ENCODE measurements around the gene OTOGL.

OTOGL gene, protein sequence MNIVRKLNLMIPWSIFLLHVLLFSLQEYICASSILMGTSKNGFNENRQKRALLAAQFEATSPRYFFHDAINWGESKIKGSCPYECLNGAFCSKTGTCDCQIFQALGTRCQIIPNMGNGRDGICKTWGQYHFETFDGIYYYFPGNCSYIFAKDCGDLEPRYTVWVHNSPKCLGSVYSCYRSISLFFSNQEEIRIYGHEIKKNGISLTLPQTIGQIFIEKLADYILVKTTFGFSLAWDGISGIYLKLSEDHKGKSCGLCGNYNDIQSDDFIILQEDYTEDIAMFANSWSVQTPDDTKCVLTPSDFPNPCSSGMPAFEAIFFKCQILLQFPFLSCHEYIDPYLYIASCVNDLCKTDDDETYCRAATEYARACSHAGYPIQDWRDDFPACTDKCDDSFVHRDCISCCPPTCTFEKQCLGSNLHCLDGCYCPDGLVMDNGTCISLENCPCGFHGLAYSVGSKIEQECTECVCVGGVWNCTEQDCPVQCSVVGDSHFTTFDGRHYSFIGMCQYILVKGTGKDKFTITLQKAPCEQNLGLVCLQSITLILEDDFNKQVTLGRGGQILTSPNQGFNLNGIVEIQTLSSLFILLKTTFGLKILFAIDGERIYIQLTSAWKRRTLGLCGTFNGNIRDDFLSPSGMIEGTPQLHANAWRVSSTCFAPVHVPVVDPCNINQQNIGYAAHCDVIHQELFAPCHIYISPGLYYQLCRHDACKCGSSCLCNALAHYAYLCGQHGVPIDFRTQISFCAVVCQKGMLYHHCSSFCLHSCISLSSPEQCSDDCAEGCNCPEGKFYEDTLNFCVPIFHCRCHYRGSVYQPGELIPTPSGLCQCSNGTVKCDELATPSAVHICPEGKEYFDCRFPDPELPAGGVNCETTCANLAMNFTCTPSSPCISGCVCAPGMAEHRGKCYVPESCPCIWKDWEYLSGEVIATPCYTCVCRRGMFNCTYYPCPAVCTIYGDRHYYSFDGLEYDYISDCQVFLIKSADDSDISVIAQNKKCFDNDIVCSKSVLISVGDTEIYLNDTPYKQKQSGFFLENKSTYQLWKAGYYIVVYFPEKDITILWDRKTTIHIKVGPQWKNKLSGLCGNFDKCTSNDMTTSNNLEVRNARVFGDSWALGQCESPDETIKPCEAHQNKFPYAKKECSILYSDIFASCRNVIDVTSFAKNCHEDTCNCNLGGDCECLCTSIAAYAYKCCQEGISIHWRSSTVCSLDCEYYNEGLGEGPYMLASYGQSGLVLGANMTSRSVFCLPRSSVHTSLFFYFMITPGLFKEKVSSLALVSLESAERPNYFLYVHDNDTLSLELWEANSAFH (N-terminal part only)

DNA sequence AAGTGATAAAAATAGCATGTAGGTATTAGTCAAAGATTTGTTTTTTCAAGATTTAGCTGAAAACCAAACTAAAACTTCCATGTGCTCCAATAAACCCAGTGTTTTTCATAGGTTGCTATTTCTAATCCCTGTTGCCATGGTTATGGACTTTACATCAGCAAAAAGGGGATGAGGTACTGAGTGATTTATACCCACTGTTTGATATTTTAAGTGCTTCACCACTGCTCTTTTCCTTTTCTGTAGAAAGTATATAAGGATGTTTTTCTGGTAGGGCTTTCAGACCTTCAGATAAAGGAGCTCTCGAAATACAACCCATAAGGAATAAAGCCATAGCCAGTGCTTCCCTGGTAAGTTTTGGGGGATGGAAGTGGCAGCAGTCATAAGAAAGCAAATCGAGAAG is at the start of gene OTOGL:
Gene OTOGL (plus strand): TSS at position 279 of the 400 bp plus-strand sequence. CDS start 109,895 bp downstream, outside the sequence.
- DNase-seq (ENCODE audit: low read depth in 3 of 3) = no peak

DNA sequence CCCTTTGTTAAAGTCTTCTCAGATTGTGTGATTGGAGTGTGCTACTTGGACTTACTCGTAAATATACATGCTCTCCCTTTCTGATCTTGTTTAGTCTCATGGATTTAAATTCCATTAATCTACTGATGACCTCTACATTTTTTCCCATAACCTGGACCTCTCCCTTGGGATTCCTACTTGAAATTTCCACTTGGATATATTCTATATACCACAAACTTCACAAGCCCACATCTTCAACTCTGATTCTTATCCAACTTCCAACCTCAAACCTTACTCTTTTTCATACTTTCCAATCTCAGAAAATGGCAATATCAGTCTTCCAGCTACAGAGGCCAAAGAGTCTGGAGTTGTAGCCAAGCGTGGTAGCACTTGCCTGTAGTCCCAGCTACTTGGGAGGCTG is 49.1 kb upstream of the OTOGL start:
- DNase-seq (ENCODE audit: low read depth in 3 of 3) = no peak

DNA sequence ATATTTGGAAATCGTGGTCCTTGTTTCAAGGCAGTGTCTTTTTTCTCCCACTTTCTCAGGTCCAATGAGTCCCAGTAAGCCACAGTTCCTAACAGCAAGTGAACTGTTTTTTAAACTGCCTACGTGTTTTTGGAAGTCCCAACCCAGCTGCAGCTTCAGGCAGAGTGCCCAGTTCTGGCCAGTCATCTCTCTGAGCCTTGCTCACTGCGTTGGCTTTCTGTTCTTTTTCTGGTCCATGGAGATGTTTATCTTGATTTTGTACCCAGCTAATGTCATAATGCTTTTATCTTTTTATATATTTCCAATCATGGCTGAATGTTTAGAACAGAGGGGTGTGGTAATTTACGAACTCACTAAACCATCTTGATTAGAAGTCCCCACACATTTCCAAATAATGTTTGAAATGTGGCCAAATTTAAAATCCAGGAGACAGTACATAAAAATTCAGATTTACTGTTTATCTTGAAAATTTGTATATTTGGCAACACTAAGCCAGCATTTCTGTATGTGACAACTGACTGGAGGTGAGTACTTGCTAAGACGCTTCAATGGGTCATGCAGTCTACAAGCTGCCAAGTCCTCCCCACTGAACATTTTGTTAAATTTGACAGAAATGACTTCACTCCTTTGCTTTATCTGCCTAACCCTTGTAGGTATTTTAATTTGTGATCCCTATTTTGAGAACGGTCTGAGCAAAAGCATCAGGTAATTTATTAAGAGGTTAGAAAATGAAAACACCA is 46.1 kb upstream of the OTOGL start:
- no peak for DNase-seq (ENCODE audit: low read depth in 3 of 3)

DNA sequence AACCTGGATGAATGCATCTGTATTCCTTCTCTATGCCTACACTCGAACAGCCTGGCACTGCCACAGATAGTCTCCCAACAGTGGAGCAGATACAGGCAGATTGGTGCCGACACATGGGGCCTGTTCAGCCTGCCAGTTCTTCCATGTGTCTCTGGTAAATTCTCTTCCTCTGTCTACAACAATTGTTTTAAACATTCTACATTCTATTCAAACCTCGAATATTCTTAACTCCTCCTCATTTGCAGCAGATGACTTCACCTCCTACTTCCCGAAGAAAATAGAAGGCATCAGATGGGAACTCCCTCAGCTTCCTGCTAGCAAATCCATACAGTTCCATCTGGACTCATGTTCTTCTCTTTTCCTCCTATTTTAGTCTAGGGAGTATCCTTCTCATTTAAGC is 43.1 kb upstream of the OTOGL start:
- DNase-seq (ENCODE audit: low read depth in 3 of 3) = no peak

DNA sequence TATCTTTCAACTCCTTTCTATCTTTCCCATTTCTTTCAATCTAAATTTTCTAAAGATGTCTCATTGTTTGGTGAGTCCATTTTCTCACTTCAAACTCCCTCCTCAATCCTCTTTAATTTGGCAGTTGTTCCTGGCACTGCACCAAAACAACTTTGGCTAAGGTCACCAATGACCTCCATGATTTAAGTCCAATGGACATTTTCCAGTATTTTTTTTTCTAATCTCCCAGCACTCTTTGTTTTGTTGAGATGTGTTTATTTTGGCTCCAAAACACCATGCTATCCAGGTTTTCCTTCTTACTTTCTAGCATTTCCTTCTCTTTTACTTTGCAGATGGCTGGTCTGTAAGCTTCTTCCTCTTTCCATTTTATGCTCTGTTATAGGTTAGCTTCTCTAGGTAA is 42.5 kb upstream of the OTOGL start:
- DNase-seq (ENCODE audit: low read depth in 3 of 3) = no peak

DNA sequence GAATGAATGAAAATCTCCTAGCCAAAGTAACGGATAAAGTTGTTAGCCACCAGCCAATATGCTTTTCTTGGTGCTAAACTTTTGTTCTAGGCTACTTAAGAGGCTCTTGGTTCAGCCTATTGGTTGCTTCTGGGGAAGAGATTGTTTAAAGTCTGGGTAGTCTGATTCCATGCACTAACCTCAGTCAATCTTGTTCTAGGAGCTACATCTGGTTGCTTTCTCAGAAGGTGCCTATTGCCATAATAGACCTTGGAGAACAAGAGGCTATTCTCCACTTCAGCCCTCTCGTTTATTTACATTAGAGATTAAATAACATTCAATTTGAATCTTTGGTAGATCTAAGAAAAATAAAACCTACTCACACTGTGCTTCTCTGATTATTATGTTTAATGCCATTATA is 40.8 kb upstream of the OTOGL start:
- DNase-seq (ENCODE audit: low read depth in 3 of 3) = no peak

DNA sequence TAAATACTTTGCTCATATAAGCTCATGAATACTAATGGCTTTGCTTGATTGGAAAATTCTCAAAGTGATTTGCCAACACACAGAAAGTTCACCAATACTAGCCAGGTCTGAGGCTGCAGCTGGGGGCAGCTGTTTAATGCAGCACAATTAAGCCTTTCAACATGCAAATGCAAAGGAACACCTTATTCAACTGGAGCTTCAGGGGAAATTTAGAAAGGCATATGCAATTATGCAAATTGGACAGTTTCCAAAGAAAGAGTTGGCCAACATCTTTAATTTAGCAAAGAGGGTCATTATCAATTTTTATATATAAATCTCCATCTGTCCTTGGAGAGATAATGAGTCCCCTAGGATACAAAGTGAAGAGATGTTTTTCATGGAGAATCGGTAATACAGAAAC is 40.2 kb upstream of the OTOGL start:
- no peak for DNase-seq (ENCODE audit: low read depth in 3 of 3)

DNA sequence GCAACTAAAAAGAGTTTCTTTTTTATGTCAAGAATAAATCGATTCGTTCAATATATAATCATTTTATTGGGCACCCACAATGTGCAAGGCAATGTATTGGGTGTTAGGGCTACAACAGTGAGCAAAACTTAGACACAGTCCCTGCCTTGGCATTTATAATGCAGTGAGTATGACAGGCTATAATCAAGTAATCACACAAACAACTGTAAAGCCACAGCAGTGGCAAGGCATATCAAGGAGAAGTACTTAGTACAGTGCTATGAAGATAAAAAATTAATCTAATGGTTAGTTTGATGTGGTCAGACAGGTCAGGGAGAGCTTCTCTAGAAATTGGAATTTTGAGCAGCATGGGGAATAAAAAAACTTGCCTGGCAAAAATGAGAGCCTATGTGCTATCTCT is 39.5 kb upstream of the OTOGL start:
- DNase-seq (ENCODE audit: low read depth in 3 of 3) = no peak

DNA sequence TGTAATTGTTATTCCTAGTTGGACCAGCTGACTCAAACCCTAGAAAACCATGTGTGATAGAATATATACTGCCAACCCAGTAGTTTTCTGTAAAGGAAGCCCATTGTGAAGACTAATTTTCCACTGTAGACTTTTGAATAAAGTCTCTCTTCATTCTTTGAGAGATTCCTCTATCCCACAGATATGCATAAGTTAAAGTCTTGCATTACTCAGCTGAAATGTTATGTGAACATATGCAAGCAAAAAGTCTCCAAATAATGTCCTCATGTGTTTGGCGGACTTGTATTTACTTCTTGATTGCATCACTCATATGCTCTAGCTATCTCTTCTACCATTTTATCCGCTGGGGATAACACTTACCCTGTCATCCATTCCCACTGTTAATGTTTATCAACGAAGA is 35.1 kb upstream of the OTOGL start:
- DNase-seq (ENCODE audit: low read depth in 3 of 3) = no peak

DNA sequence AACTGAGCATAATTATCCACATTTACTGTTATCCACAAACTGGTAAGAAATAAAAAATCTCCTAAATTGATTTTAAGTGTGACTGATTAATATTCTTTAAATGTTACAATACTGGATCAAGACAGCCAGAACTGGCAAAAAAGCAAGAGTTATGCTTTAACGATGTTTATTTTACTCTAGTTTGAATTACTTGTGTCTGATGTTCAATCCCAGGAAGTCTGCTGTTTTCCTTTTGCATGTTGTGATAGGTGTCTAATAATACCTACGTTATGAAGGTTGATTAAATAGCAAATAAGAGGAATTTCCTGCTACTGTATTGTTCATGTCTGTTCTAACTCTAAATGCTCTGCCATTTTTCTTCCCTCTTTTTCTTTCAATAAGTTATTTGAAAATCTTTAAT is 34.4 kb upstream of the OTOGL start:
- no peak for DNase-seq (ENCODE audit: low read depth in 3 of 3)

DNA sequence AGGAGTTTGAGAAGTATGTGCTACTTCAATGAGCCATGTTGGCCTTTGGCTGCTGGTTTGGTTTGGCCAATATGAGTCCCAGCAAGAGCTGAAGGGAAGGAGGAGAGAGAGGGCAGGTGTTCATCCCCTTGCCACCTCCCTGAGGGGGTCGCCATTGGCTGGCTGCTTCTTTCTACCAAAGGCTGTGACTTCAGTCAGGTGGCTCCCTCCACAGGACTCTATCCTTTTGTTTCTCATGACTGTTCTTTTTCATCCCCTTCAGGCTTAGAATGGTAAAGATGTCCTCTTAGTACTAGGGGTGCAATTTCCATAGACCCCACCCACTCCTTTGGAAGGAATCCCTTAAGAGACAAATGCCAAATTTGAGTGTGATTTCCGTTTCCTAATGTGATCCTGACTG is 31.2 kb upstream of the OTOGL start:
- no peak for DNase-seq (ENCODE audit: low read depth in 3 of 3)

DNA sequence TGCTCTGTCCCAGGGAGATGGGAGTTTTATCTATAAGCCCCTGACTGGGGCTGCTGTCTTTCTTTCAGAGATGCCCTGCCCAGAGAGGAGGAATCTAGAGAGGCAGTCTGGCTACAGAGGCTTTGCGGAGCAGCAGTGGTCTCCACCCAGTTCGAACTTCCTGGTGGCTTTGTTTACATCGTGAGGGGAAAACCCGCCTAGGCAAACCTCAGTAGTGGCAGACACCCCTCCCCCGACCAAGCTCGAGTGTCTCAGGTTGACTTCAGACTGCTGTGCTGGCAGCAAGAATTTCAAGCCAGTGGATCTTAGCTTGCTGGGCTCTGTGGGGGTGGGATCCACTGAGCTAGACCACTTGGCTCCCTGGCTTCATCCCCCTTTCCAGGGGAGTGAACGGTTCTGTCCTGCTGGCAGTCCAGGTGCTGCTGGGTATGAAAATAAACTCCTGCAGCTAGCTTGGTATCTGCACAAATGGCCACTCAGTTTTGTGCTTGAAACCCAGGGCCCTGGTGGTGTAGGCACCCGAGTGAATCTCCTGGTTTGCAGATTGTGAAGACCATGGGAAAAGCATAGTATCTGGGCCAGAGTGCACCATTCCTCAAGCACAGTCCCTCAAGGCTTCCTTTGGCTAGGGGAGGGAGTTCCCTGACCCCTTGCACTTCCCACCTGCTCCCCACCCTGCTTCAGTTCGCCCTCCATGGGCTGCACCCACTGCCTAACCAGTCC is 15.3 kb upstream of the OTOGL start:
- peak in 2 of 3 donors; percentile 7 to 9 for DNase-seq (ENCODE audit: low read depth in 3 of 3)

DNA sequence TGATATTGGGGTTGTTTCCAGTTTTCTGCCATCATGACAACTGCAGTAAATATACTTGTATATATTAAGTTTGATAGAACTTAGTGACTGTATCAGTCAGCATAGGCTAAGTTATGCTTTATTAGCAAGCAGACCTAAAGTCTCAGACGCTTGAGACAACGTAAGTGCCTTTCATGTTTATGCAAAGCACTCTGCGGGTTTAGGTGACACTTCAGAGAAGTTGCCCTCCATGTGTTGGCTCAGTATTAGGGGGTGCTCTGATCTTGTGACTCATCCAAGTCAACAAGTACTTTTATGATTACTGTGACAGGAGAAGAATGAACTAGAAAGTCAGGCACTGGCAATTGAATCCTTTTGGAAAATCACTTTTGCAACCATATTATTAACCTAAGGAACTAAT is 13.3 kb upstream of the OTOGL start:
- no peak for DNase-seq (ENCODE audit: low read depth in 3 of 3)

DNA sequence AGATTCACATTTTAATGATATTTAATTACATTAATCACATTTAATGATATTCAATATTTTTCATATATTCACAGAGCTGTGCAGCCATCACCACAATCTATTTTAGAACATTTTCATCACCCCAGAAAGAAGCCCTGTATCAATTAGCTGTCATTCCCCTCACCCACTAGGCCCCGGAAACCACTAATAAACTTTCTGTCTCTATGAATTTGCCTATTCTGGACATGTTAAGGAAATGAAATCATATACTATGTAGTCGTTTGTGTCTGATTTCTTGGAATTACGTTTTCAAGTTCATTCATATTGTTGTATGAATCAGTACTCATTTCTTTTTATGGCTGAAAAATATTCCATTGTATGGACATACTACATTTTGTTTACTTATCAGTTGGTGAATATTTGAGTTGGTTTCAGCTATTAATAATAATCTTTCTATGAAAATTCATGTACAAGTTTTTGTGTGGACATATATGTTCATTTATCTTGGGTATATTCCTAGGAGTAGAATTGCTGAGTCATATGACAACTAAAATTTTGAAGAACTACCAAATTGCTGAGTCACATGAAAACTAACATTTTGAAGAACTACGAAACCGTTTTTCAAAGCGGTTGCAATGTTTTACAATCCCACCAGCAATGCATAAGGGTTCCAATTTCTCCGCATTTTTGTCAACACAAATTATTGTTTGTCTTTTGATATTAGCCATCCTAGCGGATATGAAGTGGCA is 11.7 kb upstream of the OTOGL start:
- DNase-seq (ENCODE audit: low read depth in 3 of 3) = no peak

DNA sequence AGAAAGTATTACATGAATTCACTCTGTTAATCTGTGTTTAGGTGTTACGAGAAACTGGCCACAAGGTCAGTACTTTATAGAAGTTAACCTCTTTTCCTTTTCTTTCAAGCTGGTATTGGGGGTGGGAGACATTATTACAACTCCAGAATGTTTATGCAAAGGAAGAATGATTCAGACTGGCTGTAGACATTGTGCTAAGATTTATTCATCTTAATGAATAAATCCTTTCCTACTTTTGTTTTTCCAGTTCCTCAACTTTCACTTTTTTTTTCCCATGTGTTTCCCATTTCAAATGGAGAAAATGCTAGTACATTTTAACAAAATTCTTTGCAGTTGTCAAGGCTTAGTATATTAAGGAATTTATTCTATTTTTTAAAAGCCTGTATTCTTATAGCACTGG is 1.3 kb downstream of the OTOGL start:
- no peak for DNase-seq (ENCODE audit: low read depth in 3 of 3)

DNA sequence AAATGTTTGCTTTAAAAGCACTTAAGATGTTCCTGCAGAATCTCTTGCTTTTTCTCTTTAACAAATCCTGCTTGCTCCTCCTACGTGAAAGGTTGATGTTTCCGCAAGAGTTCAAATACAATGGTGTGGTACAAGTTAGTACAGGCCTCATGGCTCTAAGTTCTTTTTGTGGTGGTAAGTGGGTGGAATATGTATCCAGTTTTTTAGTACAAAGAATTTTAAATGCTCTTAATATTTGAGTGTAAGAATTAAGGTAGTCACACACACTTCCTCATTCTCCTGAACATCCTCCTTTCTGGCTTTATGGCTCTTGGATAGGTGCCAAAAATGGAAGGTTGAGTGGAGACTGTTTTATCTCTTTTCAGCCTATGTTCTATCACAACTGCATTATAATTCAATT is 1.8 kb downstream of the OTOGL start:
- DNase-seq (ENCODE audit: low read depth in 3 of 3) = no peak

DNA sequence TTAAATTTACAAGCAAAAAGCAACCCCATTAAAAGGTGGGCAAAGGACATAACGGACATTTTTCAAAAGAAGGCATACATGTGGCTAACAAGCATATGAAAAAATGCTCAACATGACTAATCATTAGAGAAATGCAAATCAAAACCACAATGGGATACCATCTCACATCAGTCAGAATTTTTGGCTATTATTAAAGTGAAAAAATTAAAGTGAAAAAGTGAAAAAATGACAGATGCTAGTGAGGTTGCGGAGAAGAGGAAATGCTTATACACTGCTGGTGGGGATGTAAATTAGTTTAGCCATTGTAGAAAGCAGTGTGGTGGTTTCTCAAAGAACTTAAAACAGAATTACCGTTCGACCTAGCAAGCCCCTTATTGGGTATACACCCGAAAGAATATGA is 7.9 kb downstream of the OTOGL start:
- no peak for DNase-seq (ENCODE audit: low read depth in 3 of 3)

DNA sequence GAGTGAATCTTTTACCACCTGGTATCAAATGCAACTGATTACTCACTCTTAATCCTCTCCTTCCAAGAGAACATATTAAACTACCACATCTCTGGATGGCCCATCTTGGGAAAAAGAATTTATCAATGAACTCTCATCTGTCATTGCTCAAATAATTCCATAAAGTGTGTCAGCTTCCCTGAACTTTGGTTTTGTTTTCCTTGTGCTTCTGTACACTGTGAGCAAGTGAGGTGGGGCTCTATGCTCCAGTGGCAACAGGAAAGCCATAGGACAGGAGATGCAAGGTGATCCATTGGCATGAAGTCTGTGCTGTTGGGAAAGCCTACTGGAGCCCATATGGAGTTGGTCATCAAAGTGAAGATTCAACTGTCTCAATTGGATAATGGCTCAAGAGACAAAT is 17.4 kb downstream of the OTOGL start:
- DNase-seq (ENCODE audit: low read depth in 3 of 3) = no peak

DNA sequence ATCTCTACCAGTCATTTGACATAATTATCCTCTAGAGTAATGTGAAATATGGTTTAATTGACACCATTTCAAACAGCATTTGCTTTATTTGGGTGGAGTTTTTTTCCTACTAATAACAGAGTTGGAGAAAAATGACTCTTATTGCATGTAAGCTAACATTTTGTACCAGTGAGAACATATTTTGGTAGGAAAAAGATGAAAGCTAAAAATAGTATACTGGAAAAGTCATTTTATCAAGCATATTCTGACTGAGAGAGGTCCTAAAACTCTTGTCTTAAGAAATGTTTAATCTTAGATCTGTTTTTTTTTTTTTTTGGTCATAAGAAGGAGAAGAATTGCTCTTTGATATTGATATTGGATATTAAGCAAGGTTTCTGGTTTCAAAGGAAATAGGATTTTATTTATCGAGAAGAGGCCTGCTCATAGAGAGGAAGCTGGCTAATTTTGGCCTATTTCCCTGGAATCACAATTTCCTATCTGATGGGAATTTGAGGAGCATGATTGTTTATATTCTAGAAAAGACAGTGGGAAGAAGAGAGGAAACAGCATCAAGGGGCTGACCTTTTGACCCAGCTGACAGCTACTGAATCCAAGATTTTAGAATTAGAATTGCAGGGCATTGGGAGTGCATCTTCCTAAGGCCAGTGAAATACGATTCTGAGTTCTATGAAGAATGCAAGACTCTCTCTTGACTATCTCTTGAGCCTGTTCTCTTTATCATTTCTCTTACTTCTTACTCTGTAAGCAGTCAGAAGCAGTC is 19.4 kb downstream of the OTOGL start:
- no peak for DNase-seq (ENCODE audit: low read depth in 3 of 3)

All from stimulated activated CD4-positive, alpha-beta T cell treated with anti-CD3 and anti-CD28 coated beads, TNF-alpha, amount 100 ng/mL, for 48 hours (primary cell).